ENCODE data around the gene LSS.
"Not testable (repeated sequence)": the region's sequence is repeated elsewhere in the genome, so short reads cannot be mapped to it uniquely, and the experiment has no call there.

The LSS gene

DNA sequence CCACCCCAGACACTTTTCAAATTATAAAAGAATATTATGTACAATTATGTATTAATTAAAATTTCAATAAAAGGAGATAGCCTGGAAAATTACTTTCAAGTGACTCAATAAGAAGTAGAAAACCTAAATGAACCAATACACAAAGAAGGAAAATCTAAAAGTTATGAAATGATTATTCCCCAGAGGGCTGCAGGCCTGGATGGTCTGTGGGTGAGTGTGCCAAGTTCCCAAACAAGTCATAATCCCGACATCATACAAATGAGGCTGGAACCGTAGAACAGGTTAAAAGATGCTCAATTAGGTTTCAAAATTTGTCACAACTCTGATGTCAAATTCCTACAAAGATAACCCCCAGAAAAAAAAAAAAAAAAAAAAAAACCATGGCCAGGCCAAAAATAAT is 57.0 kb downstream of the LSS start:
- H3K9ac ChIP-seq (ENCODE audit: low read length), result no peak overlapping the region

DNA sequence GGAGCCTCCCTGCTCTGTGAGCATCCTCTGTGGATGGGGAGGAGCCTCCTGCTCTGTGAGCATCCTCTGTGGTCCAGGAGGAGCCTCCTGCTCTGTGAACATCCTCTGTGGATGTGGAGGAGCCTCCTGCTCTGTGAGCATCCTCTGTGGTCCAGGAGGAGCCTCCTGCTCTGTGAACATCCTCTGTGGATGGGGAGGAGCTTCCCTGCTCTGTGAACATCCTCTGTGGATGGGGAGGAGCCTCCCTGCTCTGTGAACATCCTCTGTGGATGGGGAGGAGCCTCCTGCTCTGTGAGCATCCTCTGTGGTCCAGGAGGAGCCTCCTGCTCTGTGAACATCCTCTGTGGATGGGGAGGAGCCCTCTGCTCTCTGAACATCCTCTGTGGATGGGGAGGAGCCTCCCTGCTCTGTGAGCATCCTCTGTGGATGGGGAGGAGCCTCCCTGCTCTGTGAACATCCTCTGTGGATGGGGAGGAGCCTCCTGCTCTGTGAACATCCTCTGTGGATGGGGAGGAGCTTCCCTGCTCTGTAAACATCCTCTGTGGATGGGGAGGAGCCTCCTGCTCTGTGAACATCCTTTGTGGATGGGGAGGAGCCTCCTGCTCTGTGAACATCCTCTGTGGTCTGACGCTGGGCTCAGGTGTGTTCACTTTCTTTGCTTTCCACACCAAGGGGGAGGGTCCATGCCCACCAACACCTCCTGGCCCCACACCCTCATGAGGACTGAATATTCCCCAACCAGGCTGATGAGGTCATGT is 58.0 kb downstream of the LSS start:
- not testable (repeated sequence) for H3K36me3 ChIP-seq (ENCODE audit: control insufficient read depth, insufficient read depth, low read length); H3K9ac ChIP-seq (ENCODE audit: low read length); H3K27ac ChIP-seq (ENCODE audit: low read depth, low read length); H3K4me1 ChIP-seq (ENCODE audit: control insufficient read depth, insufficient read depth, low read length); H3K4me3 ChIP-seq (ENCODE audit: low read length); H3K27me3 ChIP-seq (ENCODE audit: control insufficient read depth, insufficient read depth, low read length)

More for the DNA sequence above, 57.0 kb downstream of the LSS start:
- Histone ChIP-seq H3K36me3 (ENCODE audit: control insufficient read depth, insufficient read depth, low read length) (no peaks in the 10 kb centered on the region), H3K27me3 (ENCODE audit: control insufficient read depth, insufficient read depth, low read length) (no peaks in the 10 kb centered on the region), H3K4me3 (ENCODE audit: low read length) (no peak overlapping the region), H3K27ac (ENCODE audit: low read depth, low read length) (no peak overlapping the region), H3K4me1 (ENCODE audit: control insufficient read depth, insufficient read depth, low read length) (no peaks in the 10 kb centered on the region)

DNA sequence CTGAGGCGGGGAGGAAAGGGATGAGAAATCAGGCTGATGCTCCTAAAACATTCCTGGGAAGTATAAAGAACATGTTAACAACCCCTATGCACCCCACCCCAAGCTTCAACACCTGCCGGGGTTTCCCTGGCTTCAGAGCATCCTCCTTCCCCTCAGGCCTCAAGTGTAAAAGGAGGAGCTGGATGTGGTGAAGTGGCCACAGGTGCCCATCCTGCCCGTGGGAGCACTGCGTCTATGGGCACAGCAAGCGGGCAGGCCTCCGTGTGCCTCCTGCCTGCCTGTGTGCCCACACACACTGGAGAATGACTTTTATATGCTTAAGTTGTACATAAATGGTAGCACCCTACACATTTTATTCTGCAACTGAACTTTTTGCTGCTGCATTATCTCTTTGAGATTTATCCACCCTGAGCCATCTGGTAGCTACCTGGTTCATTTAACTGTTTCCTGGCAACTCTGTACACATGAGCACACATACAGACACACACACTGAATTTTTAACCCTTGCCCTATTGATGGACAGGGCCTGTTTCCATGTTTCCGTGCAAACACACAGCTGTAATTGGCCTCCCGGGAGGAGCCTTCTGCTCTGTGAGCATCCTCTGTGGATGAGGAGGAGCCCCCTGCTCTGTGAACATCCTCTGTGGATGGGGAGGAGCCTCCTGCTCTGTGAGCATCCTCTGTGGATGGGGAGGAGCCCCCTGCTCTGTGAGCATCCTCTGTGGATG is 59.8 kb downstream of the LSS start:
- Histone ChIP-seq H3K4me3 (ENCODE audit: low read length) (no peak overlapping the region), H3K9ac (ENCODE audit: low read length) (no peak overlapping the region), H3K36me3 (ENCODE audit: control insufficient read depth, insufficient read depth, low read length) (no peaks in the 10 kb centered on the region), H3K4me1 (ENCODE audit: control insufficient read depth, insufficient read depth, low read length) (no peaks in the 10 kb centered on the region), H3K27ac (ENCODE audit: low read depth, low read length) (no peak overlapping the region), H3K27me3 (ENCODE audit: control insufficient read depth, insufficient read depth, low read length) (no peaks in the 10 kb centered on the region)

DNA sequence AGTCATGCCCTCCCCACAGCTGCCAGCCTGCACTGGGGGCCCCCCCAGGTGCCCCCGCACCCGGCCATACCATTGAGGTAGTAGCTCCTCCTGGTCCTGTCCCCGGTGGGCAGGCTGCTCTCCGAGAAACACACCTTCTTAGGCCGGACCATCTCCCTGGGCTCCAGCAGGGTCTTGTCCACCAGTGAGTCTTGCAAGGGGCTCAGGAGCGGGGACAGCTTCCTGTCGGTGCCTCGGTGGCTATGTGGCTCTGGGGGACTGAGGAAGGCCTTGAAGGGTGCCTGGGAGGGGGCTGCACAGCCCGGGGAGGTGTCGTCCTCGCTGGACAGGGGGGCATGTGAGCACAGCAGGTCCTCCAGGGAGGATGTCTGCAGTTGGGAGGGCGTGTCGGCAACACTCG is 60.3 kb downstream of the LSS start:
- no peaks in the 10 kb centered on the region for H3K27me3 ChIP-seq (ENCODE audit: control insufficient read depth, insufficient read depth, low read length)
- H3K27ac ChIP-seq (ENCODE audit: low read depth, low read length), result no peak overlapping the region
- H3K4me1 ChIP-seq (ENCODE audit: control insufficient read depth, insufficient read depth, low read length), result no peaks in the 10 kb centered on the region
- H3K36me3 ChIP-seq (ENCODE audit: control insufficient read depth, insufficient read depth, low read length), result no peaks in the 10 kb centered on the region
- H3K4me3 ChIP-seq (ENCODE audit: low read length), result no peak overlapping the region
- no peak overlapping the region for H3K9ac ChIP-seq (ENCODE audit: low read length)

DNA sequence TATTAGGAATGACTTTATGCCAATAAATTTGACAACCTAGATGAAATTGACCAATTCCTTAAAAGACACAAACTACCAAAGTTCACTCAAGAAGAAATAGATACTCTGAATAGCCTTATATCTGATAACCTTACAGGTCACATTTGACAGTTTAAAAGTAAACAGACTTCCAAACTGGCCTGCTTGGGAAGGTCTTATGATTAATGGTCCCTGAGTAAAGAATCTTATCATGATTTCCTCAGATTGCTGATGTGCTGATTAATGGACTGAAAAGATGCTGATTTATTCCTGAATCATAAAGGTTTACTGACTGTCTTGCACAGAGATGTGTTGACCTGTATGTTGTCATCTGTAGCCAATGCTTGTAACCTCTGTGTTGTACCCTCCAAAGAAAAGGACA is 63.5 kb downstream of the LSS start:
- no peak overlapping the region for H3K4me3 ChIP-seq (ENCODE audit: low read length)
- no peak overlapping the region for H3K9ac ChIP-seq (ENCODE audit: low read length)
- H3K36me3 ChIP-seq (ENCODE audit: control insufficient read depth, insufficient read depth, low read length), result no peaks in the 10 kb centered on the region
- H3K27me3 ChIP-seq (ENCODE audit: control insufficient read depth, insufficient read depth, low read length), result no peaks in the 10 kb centered on the region
- H3K27ac ChIP-seq (ENCODE audit: low read depth, low read length), result no peak overlapping the region
- H3K4me1 ChIP-seq (ENCODE audit: control insufficient read depth, insufficient read depth, low read length), result no peaks in the 10 kb centered on the region

DNA sequence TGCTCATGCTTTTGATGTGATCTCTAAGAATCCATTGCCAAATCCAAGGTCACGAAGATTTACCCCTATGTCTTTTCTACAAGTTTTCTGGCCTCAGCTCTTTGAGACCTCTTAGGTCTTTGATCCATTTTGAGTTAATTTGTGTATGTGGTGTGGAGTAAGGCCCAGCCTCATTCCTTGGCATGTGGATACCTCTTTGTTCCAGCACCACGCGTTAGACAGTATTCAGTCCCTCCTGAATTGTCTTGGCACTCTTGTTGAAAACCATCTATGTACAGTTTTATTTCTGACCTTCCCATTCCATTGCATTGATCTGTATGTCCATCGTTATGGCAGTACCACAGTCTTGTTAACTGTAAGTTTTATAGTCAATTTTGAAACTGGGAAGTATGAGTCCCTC is 65.2 kb downstream of the LSS start:
- H3K4me3 ChIP-seq (ENCODE audit: low read length), result no peak overlapping the region
- H3K36me3 ChIP-seq (ENCODE audit: control insufficient read depth, insufficient read depth, low read length), result no peaks in the 10 kb centered on the region
- H3K9ac ChIP-seq (ENCODE audit: low read length), result no peak overlapping the region
- H3K4me1 ChIP-seq (ENCODE audit: control insufficient read depth, insufficient read depth, low read length), result no peaks in the 10 kb centered on the region
- no peak overlapping the region for H3K27ac ChIP-seq (ENCODE audit: low read depth, low read length)
- no peaks in the 10 kb centered on the region for H3K27me3 ChIP-seq (ENCODE audit: control insufficient read depth, insufficient read depth, low read length)

DNA sequence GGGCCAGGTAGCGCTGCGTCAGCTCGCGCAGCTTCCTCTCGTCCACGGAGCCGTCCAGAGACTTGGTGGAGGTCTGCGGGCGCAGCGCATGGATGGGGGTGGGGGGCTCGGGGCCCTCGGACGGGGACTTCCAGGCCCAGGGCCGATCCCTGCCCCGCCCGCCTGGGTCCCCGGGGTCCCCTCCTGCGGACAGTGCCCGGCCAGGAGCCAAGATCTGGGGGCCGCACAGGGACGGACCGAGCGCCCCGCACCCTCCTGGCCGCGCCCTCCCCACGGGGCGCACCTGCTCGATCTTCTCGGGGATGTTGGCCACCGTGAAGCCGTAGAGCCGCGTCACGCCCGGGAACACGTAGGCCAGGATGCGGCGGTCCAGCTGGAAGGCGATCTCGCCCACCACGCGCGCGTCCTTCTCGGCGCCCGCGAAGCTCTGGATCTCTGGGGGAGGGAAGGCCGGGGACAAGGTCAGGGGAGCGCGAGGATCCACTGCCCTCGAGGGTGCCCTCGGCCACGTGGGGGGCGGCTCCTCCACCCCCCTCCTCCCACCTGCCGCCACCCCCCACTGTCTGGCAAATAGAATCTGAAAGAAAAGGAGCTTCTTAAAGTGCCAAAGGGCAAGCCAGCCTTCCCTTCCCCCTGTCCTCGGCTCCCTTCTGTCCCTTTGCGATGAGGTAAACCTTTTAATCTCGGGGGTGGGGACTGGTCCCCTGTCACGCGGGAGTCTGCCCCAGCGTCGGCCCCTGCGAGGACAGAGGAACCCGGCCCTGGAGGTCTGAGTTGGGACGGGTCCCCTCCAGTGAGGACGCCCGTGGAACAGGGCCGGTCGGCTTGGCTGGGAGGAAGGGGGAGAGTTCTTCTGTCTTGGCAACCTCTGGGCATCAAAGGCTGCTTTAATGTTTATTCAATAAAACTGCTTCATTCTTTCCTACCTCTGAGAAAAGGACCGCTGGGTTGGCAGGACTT is 66.7 kb downstream of the LSS start:
- Histone ChIP-seq H3K27ac (ENCODE audit: low read depth, low read length) (no peak overlapping the region), H3K9ac (ENCODE audit: low read length) (no peak overlapping the region), H3K36me3 (ENCODE audit: control insufficient read depth, insufficient read depth, low read length) (no peaks in the 10 kb centered on the region), H3K4me3 (ENCODE audit: low read length) (no peak overlapping the region), H3K27me3 (ENCODE audit: control insufficient read depth, insufficient read depth, low read length) (no peaks in the 10 kb centered on the region), H3K4me1 (ENCODE audit: control insufficient read depth, insufficient read depth, low read length) (no peaks in the 10 kb centered on the region)

DNA sequence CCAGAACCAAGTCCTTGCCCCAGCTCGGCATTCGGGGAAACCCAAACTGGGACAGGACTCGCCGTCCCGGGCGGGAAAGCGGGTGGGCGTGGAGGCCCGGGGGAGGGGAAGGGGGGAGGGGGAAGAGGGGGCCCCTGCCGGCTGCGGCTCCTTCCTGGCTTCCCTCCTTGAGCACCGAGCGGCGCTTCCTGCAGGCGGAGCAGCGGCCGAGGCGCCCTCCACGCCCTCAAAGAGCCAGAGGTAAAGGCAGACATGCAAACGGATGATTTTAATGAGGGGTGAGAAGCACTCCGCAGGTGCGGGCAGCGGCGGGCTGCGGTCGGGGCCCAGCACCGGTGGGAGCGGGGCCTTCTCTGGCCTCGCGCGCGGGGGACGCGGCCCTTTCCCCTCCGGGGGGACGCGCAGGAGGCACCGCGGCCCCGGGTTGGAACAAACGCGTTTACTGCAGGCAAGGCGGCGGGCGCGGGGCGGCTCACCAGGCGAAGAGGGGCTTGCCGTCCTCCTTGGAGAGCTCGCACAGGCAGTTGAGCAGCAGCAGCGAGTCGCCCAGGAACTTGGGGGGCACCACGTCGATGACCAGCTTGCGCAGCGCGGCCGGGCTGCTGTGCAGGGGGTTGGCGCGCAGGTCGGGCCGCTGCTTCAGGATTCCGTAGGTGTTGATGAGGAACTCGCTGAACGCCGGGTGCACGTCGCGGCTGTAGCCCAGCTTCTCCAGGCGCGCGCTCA is 67.5 kb downstream of the LSS start:
- no peak overlapping the region for H3K27ac ChIP-seq (ENCODE audit: low read depth, low read length)
- H3K4me1 ChIP-seq (ENCODE audit: control insufficient read depth, insufficient read depth, low read length), result no peaks in the 10 kb centered on the region
- no peak overlapping the region for H3K4me3 ChIP-seq (ENCODE audit: low read length)

DNA sequence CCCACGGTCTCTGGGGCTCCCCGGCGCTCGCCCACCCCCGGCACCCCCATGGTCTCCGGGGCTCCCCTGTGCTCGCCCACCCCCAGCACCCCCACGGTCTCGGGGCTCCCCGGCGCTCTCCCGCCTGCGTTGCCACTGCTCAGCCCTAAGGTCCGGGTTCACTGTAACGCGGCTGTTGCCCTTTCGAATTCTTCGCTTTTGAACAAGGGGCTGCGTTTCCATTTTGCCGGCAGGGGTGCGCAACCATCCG is 68.0 kb downstream of the LSS start:
- H3K9ac ChIP-seq (ENCODE audit: low read length), result no peak overlapping the region
- H3K27ac ChIP-seq (ENCODE audit: low read depth, low read length), result no peak overlapping the region
- H3K4me1 ChIP-seq (ENCODE audit: control insufficient read depth, insufficient read depth, low read length), result no peaks in the 10 kb centered on the region
- H3K4me3 ChIP-seq (ENCODE audit: low read length), result no peak overlapping the region
- no peaks in the 10 kb centered on the region for H3K27me3 ChIP-seq (ENCODE audit: control insufficient read depth, insufficient read depth, low read length)
- H3K36me3 ChIP-seq (ENCODE audit: control insufficient read depth, insufficient read depth, low read length), result no peaks in the 10 kb centered on the region

More for the DNA sequence above, 67.5 kb downstream of the LSS start:
- H3K9ac ChIP-seq (ENCODE audit: low read length), result no peak overlapping the region
- H3K36me3 ChIP-seq (ENCODE audit: control insufficient read depth, insufficient read depth, low read length), result no peaks in the 10 kb centered on the region
- H3K27me3 ChIP-seq (ENCODE audit: control insufficient read depth, insufficient read depth, low read length), result no peaks in the 10 kb centered on the region

DNA sequence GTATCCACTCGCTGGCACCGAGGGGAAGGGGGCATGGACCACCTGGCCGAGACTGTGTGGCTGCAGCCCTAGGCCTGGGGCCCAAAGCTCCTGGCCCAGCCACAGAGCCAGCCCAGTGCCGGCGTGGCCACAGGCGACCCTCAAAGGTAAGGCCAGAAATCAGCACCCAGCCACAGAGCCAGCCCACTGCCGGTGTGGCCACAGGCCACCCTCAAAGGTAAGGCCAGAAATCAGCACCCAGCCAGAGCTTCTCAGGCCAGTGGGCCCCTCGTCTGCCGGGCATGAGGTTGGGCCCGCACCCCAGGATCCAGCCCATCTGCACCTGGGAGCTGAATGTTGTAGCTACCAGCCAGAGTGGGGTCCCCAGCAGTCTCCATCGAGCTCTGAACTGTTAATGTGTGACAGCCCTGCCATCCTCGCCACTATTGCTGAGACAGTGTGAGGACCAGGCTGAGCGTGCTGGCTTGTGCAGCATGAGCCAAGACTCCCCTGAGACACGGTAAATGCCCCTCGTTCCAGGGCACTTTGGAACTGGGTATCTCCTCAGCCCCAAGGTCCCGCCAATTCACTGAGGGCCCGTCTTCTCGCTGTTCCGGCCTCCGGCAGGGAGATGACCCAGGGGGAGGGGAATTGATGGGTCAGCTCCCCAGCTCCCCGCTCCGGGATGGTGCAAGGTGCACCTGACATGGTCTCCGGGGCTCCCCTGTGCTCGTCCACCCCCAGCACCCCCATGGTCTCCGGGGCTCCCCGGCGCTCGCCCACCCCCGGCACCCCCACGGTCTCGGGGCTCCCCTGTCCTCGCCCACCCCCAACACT is 68.5 kb downstream of the LSS start:
- no peak overlapping the region for H3K4me3 ChIP-seq (ENCODE audit: low read length)
- no peak overlapping the region for H3K9ac ChIP-seq (ENCODE audit: low read length)
- no peaks in the 10 kb centered on the region for H3K4me1 ChIP-seq (ENCODE audit: control insufficient read depth, insufficient read depth, low read length)
- H3K36me3 ChIP-seq (ENCODE audit: control insufficient read depth, insufficient read depth, low read length), result no peaks in the 10 kb centered on the region
- no peaks in the 10 kb centered on the region for H3K27me3 ChIP-seq (ENCODE audit: control insufficient read depth, insufficient read depth, low read length)
- no peak overlapping the region for H3K27ac ChIP-seq (ENCODE audit: low read depth, low read length)

DNA sequence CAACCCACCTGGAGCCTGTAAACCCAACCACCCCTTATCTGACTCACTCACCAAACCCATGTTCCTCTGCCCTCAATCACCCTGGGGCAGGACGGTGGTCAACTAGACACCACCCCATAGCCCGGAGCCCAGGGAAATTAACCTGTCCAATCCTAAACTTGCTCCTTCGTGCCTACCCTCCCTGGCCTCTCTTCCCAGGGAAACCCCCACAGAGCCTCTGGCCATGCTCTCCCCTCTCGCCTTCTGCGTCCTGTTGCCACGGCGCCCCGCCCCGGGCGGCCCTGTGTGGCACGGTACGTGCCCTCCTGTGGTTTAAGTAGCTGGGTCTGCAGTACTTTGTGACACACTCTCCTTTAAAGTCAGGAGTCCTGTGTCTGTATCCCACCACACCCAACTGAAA is 69.2 kb downstream of the LSS start:
- Histone ChIP-seq H3K9ac (ENCODE audit: low read length) (no peak overlapping the region), H3K4me3 (ENCODE audit: low read length) (no peak overlapping the region), H3K27me3 (ENCODE audit: control insufficient read depth, insufficient read depth, low read length) (no peaks in the 10 kb centered on the region), H3K27ac (ENCODE audit: low read depth, low read length) (no peak overlapping the region), H3K36me3 (ENCODE audit: control insufficient read depth, insufficient read depth, low read length) (no peaks in the 10 kb centered on the region), H3K4me1 (ENCODE audit: control insufficient read depth, insufficient read depth, low read length) (no peaks in the 10 kb centered on the region)
